ENCODE measurements around the gene ITGA2B. TPM values are rescaled to one million over a fixed set of nuclear protein-coding genes. Genes with fewer than 3 reads are reported as not detected.

ITGA2B gene
- total and polyA plus RNA-seq, 10 of the 15 experiments (the other 5 are each of a cell fraction or from before 2014, with no cell fraction given): 0.04 to 0.51 (median 0.21) TPM; not detected in 1

GRCh38 chr17:44383363-44383762, 6.1 kb downstream of the ITGA2B start:
- Histone ChIP-seq H3K4me3 (no peak overlapping the region), H3K27me3 (replicated peaks in 1 of 2; ENCODE audit: control insufficient read depth in 2 of 2, insufficient read depth in 2 of 2, low read length in 1 of 2) (no peaks in the 10 kb centered on the region; a peak in 2 of 4 replicates), H3K4me2 (ENCODE audit: control insufficient read depth, insufficient read depth) (no peak overlapping the region), H3K36me3 (ENCODE audit: control insufficient read depth in 2 of 2, insufficient read depth in 2 of 2, low read length in 1 of 2) (no peaks in the 10 kb centered on the region), H2AFZ (ENCODE audit: control insufficient read depth, low read depth, low read length) (no peak overlapping the region), H3K9me3 (replicated peaks; ENCODE audit: control insufficient read depth, insufficient read depth, low read length) (no peaks in the 10 kb centered on the region), H3K27ac (ENCODE audit: control insufficient read depth, insufficient read depth) (no peak overlapping the region), H3K79me2 (ENCODE audit: control insufficient read depth, insufficient read depth, low read length) (no peaks in the 10 kb centered on the region), H4K20me1 (ENCODE audit: control insufficient read depth, insufficient read depth) (no peaks in the 10 kb centered on the region), H3K9ac (ENCODE audit: control insufficient read depth, insufficient read depth, low read length) (no peak overlapping the region), H3K4me1 (ENCODE audit: control insufficient read depth, insufficient read depth, low read length) (no peaks in the 10 kb centered on the region)
- WGBS (ENCODE audit: insufficient coverage, insufficient replicate concordance, low lambda C conversion rate, missing lambda C conversion rate): 81% methylated on average over 15 of the region's 15 CpGs
- no TSS peak for BruUV-seq (replicated peaks)
- ChIA-PET SMC1A (ENCODE audit: uncharacterized antibody, unreplicated experiment) (no interaction called here), CTCF (no interaction called here), RAD21 (ENCODE audit: unreplicated experiment) (interaction anchor here (0.6 kb wide), 1 partner anchor 1316 kb away, joined by 5 read pairs; no protein-coding TSS in a partner anchor), POLR2A (no interaction called here)
- no peak for ATAC-seq
- DNase-seq (ENCODE audit: low read depth, low spot score): no peak
- TF ChIP-seq MAX (IDR thresholded peaks at IDR 0.05; ENCODE audit: low read depth, low read length): no peak
- TF ChIP-seq ZNF207 (IDR thresholded peaks at IDR 0.05; ENCODE audit: borderline replicate concordance): no peak
- TF ChIP-seq NRF1 (conservative IDR thresholded peaks at IDR 0.05; ENCODE audit: low read depth, low read length): no peak
- no peak for TF ChIP-seq ELK1 (IDR thresholded peaks at IDR 0.05; ENCODE audit: low read depth, low read length)
- in situ Hi-C loops (cut with MboI) (no loop called here), intact Hi-C loops (cut with micrococcal nuclease; ENCODE audit: unreplicated experiment) (no loop called here)
- no peak for FAIRE-seq

GRCh38 chr17:44382917-44383316, 6.5 kb downstream of the ITGA2B start:
- H3K27ac ChIP-seq (ENCODE audit: control insufficient read depth, insufficient read depth): no peak overlapping the region
- H3K9me3 ChIP-seq (replicated peaks; ENCODE audit: control insufficient read depth, insufficient read depth, low read length): no peaks in the 10 kb centered on the region
- no TSS peak for BruUV-seq (replicated peaks)
- DNase-seq (ENCODE audit: low read depth, low spot score) (no peak), FAIRE-seq (no peak), ATAC-seq (no peak)
- WGBS (ENCODE audit: insufficient coverage, insufficient replicate concordance, low lambda C conversion rate, missing lambda C conversion rate): 56% methylated on average over 6 of the region's 6 CpGs
- H2AFZ ChIP-seq (ENCODE audit: control insufficient read depth, low read depth, low read length): no peak overlapping the region
- no peaks in the 10 kb centered on the region for H4K20me1 ChIP-seq (ENCODE audit: control insufficient read depth, insufficient read depth)
- H3K36me3 ChIP-seq (ENCODE audit: control insufficient read depth in 2 of 2, insufficient read depth in 2 of 2, low read length in 1 of 2): no peaks in the 10 kb centered on the region
- no peaks in the 10 kb centered on the region for H3K4me1 ChIP-seq (ENCODE audit: control insufficient read depth, insufficient read depth, low read length)
- RAD21 ChIA-PET (ENCODE audit: unreplicated experiment): interaction anchor here (0.6 kb wide), 1 partner anchor 1316 kb away, joined by 5 read pairs; no protein-coding TSS in a partner anchor
- H3K79me2 ChIP-seq (ENCODE audit: control insufficient read depth, insufficient read depth, low read length): no peaks in the 10 kb centered on the region
- SMC1A ChIA-PET (ENCODE audit: uncharacterized antibody, unreplicated experiment): no interaction called here
- no peak overlapping the region for H3K9ac ChIP-seq (ENCODE audit: control insufficient read depth, insufficient read depth, low read length)
- no peaks in the 10 kb centered on the region; a peak in 2 of 4 replicates for H3K27me3 ChIP-seq (replicated peaks in 1 of 2; ENCODE audit: control insufficient read depth in 2 of 2, insufficient read depth in 2 of 2, low read length in 1 of 2)
- H3K4me2 ChIP-seq (ENCODE audit: control insufficient read depth, insufficient read depth): no peak overlapping the region
- intact Hi-C loops (cut with micrococcal nuclease; ENCODE audit: unreplicated experiment): no loop called here
- TF ChIP-seq ASH2L (IDR thresholded peaks at IDR 0.05; ENCODE audit: borderline replicate concordance, low read depth): no peak
- TF ChIP-seq POLR2AphosphoS5 (IDR thresholded peaks at IDR 0.05; ENCODE audit: low read length): no peak
- TF ChIP-seq RCOR1 (conservative IDR thresholded peaks at IDR 0.05; ENCODE audit: low read depth, low read length): no peak
- no peak for TF ChIP-seq ZNF622 (IDR thresholded peaks at IDR 0.05)
- TF ChIP-seq PAX8 (IDR thresholded peaks at IDR 0.05): no peak
- TF ChIP-seq ATF2 (IDR thresholded peaks at IDR 0.05; ENCODE audit: low read length): no peak
- TF ChIP-seq WRNIP1 (IDR thresholded peaks at IDR 0.05; ENCODE audit: borderline replicate concordance, low read depth, low read length): no peak
- TF ChIP-seq MTA3 (IDR thresholded peaks at IDR 0.05; ENCODE audit: borderline replicate concordance, low read length): no peak
- TF ChIP-seq SIX5 (IDR thresholded peaks at IDR 0.05; ENCODE audit: low read depth, low read length, severe bottlenecking): no peak
- TF ChIP-seq MYC (IDR thresholded peaks at IDR 0.05; ENCODE audit: insufficient read depth, insufficient read length, insufficient replicate concordance, low read length, severe bottlenecking): no peak
- TF ChIP-seq IKZF2 (IDR thresholded peaks at IDR 0.05): no peak
- no peak for TF ChIP-seq SREBF2 (IDR thresholded peaks at IDR 0.05; ENCODE audit: low read length)
- no peak for TF ChIP-seq ZNF274 (IDR thresholded peaks at IDR 0.05; ENCODE audit: insufficient read depth, insufficient read length)
- no peak for TF ChIP-seq CREB1 (IDR thresholded peaks at IDR 0.05; ENCODE audit: low read depth)
- in situ Hi-C loops (cut with MboI): no loop called here
- POLR2A ChIA-PET: no interaction called here
- no peak overlapping the region for H3K4me3 ChIP-seq
- CTCF ChIA-PET: no interaction called here

Data from GM12878 (cell line).